ENCODE measurements around the gene SELENOM. TPM values are rescaled to one million over a fixed set of nuclear protein-coding genes. Genes with fewer than 3 reads are reported as not detected.
A peak's percentile ranks its signal among the peaks of the same experiment; 100 is the strongest.

Gene SELENOM
- total RNA-seq, 4 donors from 2014 or later: 591 to 706 (median 650) TPM

DNA sequence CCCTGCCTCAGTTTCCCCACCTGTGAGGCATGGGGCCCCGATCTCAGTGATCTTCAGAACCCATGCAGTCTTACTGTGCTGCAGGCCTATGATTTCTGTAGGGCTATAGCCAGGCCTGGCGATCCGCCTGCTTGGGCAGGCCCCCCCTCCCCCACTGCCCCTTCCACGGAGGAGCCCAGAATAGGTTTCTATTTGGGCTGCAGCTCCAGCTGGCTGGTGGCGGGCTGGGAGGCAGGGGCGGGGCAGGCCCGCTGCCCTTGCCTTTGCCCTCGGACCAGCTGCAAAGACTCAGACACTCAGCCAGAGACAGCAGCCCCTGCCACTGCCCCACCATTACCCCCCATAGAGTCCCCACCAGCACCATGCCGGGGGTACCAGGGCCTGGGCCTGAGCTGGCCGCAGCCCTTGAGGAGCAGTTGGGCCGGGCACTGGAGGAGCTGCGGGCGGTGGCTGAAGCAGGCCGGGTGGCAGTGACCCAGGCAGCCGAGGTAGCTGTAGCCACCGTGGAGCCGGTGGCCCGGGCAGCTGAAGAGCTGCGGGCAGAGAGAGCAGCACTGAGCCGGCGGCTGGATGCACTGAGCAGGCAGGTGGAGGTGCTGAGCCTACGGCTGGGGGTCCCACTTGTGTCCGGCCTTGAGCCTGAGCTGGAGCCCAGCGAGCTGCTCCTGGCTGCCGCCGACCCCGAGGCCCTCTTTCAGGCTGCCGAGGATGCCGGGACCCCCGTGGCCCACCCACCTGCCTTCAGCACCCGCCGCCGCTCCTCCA, 14.1 kb downstream of the SELENOM start:
- Histone ChIP-seq H3K27me3 (no peaks in the 10 kb centered on the region), H3K4me1 (peaks cover 0 to 42% (median 33%) of the 10 kb centered on the region in 4 donors), H3K4me3 (no peak overlapping the region), H3K36me3 (peaks cover 6 to 99% (median 17%) of the 10 kb centered on the region in 3 donors), H3K27ac (peak overlapping the region in 3 of 4 donors; percentile 42 to 99 (median 98)), H3K9me3 (no peaks in the 10 kb centered on the region)
- 36 to 74% methylated on average over 7 to 30 of the region's 33 CpGs for WGBS, 2 donors
- no peak for DNase-seq (ENCODE audit: low spot score in 2 of 2)
- no peak for TF ChIP-seq POLR2A (IDR thresholded peaks at IDR 0.05)
- TF ChIP-seq EP300 (IDR thresholded peaks at IDR 0.05): no peak
- TF ChIP-seq, protein P1, sequence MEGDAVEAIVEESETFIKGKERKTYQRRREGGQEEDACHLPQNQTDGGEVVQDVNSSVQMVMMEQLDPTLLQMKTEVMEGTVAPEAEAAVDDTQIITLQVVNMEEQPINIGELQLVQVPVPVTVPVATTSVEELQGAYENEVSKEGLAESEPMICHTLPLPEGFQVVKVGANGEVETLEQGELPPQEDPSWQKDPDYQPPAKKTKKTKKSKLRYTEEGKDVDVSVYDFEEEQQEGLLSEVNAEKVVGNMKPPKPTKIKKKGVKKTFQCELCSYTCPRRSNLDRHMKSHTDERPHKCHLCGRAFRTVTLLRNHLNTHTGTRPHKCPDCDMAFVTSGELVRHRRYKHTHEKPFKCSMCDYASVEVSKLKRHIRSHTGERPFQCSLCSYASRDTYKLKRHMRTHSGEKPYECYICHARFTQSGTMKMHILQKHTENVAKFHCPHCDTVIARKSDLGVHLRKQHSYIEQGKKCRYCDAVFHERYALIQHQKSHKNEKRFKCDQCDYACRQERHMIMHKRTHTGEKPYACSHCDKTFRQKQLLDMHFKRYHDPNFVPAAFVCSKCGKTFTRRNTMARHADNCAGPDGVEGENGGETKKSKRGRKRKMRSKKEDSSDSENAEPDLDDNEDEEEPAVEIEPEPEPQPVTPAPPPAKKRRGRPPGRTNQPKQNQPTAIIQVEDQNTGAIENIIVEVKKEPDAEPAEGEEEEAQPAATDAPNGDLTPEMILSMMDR (IDR thresholded peaks at IDR 0.05): no peak

DNA sequence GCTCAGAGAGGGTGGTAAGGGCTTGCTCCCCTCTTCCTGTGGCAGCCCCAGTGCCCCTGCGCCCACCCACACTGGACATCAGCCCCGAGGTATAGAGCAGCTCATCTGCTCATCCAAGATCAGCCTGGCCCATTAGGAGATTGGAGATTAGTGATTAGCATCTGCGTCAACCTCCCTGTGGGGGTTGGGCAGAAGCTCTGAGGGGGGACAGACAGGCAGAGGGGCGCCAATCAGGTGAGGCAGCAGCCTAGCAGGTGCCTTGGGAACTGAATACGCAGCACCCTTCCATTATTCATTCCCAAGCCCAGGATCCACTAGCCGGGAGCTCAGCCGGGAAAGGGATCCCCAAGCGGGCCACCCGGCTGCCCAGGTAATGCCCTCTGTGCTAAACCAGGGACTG, 15.2 kb downstream of the SELENOM start:
- no peaks in the 10 kb centered on the region for H3K9me3 ChIP-seq
- H3K4me3 ChIP-seq: no peak overlapping the region
- H3K36me3 ChIP-seq: peaks cover 6 to 96% (median 16%) of the 10 kb centered on the region in 3 donors
- WGBS, 2 donors: 87 to 92% methylated on average over 9 of the region's 9 CpGs
- TF ChIP-seq, protein P1 (IDR thresholded peaks at IDR 0.05): no peak
- TF ChIP-seq EP300 (IDR thresholded peaks at IDR 0.05) (no peak), POLR2A (IDR thresholded peaks at IDR 0.05) (no peak)
- peaks cover 0 to 43% (median 36%) of the 10 kb centered on the region in 4 donors for H3K4me1 ChIP-seq
- no peak for DNase-seq (ENCODE audit: low spot score in 2 of 2)
- H3K27me3 ChIP-seq: no peaks in the 10 kb centered on the region
- peak overlapping the region; percentile 42 to 99 (median 82) for H3K27ac ChIP-seq

DNA sequence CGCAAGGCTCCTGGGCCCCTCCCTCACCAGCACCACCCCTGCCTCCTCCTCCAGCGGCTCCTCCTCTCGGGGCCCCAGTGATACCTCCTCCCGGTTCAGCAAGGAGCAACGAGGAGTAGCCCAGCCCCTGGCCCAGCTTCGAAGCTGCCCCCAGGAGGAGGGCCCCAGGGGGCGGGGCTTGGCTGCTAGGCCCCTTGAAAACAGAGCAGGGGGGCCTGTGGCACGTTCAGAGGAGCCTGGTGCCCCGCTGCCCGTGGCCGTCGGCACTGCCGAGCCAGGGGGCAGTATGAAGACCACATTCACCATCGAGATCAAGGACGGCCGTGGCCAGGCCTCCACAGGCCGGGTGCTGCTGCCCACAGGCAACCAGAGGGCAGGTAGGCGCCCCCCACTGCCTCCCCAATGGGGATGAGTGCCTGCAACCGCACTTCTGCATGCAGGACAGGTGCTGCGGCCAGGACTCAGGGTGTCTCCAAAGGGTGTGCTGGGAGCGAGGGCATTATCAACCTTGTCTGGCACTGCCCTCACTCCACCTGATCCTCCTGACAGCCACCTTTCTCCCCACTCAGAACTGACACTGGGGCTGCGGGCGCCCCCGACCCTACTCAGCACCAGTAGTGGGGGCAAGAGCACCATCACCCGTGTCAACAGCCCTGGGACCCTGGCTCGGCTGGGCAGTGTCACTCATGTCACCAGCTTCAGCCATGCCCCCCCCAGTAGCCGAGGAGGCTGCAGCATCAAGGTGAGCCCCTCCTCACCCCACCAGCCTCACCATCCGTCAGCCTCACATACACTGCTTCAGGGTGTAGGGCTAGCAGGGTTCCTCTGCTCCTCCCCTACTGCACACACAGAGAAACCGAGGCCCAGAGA, 16.0 kb downstream of the SELENOM start:
- Histone ChIP-seq H3K9me3 (no peaks in the 10 kb centered on the region), H3K27ac (peak overlapping the region; percentile 61 to 99 (median 82)), H3K36me3 (peaks cover 4 to 88% (median 9%) of the 10 kb centered on the region in 3 donors), H3K4me1 (peaks cover 0 to 51% (median 44%) of the 10 kb centered on the region in 4 donors), H3K4me3 (peak overlapping the region in 1 of 4 donors; percentile 42), H3K27me3 (no peaks in the 10 kb centered on the region)
- 66 to 71% methylated on average over 18 to 29 of the region's 29 CpGs for WGBS, 2 donors
- TF ChIP-seq EP300 (IDR thresholded peaks at IDR 0.05): no peak
- TF ChIP-seq, protein P1 (IDR thresholded peaks at IDR 0.05): no peak
- TF ChIP-seq POLR2A (IDR thresholded peaks at IDR 0.05): no peak
- DNase-seq (ENCODE audit: low spot score in 2 of 2): no peak

DNA sequence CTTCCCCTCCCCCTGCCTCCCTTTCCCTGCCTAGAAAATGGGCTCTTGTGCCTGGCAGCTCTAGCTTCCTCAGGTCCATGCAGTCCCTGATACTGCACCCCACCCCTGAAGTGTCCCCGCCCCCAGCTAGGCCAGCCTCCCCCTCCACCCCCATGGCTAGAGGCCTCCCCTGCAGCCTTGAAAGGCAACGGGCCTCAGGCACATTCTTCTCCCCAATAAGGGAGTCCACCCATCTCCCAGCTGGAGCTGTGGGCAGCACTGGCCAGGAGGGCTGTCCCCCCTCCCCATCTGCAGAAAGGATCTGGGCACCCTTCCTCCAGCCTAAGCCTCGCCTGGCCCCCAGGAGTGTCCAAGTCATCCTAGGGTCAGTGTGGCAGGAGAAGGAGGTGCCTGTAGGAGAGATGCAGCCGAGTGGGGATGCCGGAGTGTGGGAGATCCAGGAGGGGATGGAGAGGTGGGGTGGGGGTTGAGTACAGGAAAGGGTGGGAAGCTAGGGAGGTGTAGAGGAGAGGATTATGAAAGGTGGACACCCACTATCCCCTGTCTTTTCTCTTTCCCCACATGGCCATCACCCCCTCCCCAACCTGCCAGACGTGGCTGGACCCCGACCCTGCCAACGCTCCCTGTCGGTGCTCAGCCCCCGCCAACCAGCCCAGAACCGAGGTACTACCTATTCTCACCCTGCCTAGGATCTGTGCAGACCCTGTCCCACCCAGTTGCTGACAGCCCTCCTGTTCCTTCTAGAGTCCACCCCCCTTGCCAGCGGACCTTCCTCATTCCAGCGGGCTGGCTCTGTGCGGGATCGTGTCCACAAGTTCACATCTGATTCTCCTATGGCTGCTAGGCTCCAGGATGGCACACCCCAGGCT, 16.9 kb downstream of the SELENOM start:
- TF ChIP-seq POLR2A (IDR thresholded peaks at IDR 0.05) (no peak), EP300 (IDR thresholded peaks at IDR 0.05) (no peak)
- TF ChIP-seq, protein P1 (IDR thresholded peaks at IDR 0.05): no peak
- DNase-seq (ENCODE audit: low spot score in 2 of 2): no peak
- H3K27ac ChIP-seq: peak overlapping the region; percentile 61 to 99 (median 82)
- no peaks in the 10 kb centered on the region for H3K27me3 ChIP-seq
- WGBS, 2 donors: 65 to 68% methylated on average over 14 to 15 of the region's 15 CpGs
- H3K4me3 ChIP-seq: peak overlapping the region in 2 of 4 donors; percentile 26 to 42
- no peaks in the 10 kb centered on the region for H3K9me3 ChIP-seq
- peaks cover 0 to 60% (median 53%) of the 10 kb centered on the region in 4 donors for H3K4me1 ChIP-seq
- H3K36me3 ChIP-seq: peaks cover 4 to 79% (median 9%) of the 10 kb centered on the region in 3 donors
